Smooth muscle cell of the brain vasculature (primary cell): ENCODE data around the gene TSPO2.
A peak's percentile ranks its signal among the peaks of the same experiment; 100 is the strongest.

Experiments
- DNase-seq: peaks from one replicate; pipeline ENCODE4 v3.0.0-alpha.2; 2012; ENCODE audit warnings: low read depth, low spot score

Gene TSPO2

GRCh38 chr6:41049955-41050354 lies 7.7 kb downstream of the TSPO2 start:
- no peak for DNase-seq

- no peak for DNase-seq
Measured at GRCh38 chr6:41050536-41050935, 8.3 kb downstream of the TSPO2 start.

- DNase-seq = no peak
Measured at GRCh38 chr6:41051873-41052272, 9.6 kb downstream of the TSPO2 start.

- DNase-seq = no peak
Measured at GRCh38 chr6:41053041-41053440, 10.8 kb downstream of the TSPO2 start, which contains the start of gene APOBEC2. Gene APOBEC2 (plus strand): TSS chr6:41053202. CDS start chr6:41053348, 146 bp downstream.

GRCh38 chr6:41054511-41054910 lies 12.2 kb downstream of the TSPO2 start:
- no peak for DNase-seq

GRCh38 chr6:41055149-41055548 lies 12.9 kb downstream of the TSPO2 start:
- no peak for DNase-seq

GRCh38 chr6:41056768-41057490 lies 14.7 kb downstream of the TSPO2 start:
- DNase-seq = no peak

GRCh38 chr6:41058783-41059181 lies 16.5 kb downstream of the TSPO2 start:
- no peak for DNase-seq

GRCh38 chr6:41059556-41059955 lies 17.3 kb downstream of the TSPO2 start:
- no peak for DNase-seq

- DNase-seq = no peak
Measured at GRCh38 chr6:41061196-41061726, 19.0 kb downstream of the TSPO2 start.

- DNase-seq = no peak
Measured at GRCh38 chr6:41062056-41062455, 19.8 kb downstream of the TSPO2 start.

GRCh38 chr6:41063884-41064285 lies 21.6 kb downstream of the TSPO2 start:
- DNase-seq = no peak

GRCh38 chr6:41064841-41065240 lies 22.6 kb downstream of the TSPO2 start:
- DNase-seq = no peak

- DNase-seq = no peak
Measured at GRCh38 chr6:41065550-41066026, 23.3 kb downstream of the TSPO2 start.

GRCh38 chr6:41066867-41067304 lies 24.6 kb downstream of the TSPO2 start:
- DNase-seq = peak; percentile 77

- no peak for DNase-seq
Measured at GRCh38 chr6:41071501-41071922, 29.2 kb downstream of the TSPO2 start.

- DNase-seq = peak; percentile 98
Measured at GRCh38 chr6:41071923-41072835, 29.9 kb downstream of the TSPO2 start, which contains the start of gene OARD1. Gene OARD1 (minus strand): TSS chr6:41072356. CDS start chr6:41071634, 722 bp downstream.

GRCh38 chr6:41072836-41073202 lies 30.6 kb downstream of the TSPO2 start, which contains the start of gene NFYA:
Gene NFYA (plus strand): TSS chr6:41072974. CDS start chr6:41079090, 6,116 bp downstream.
- DNase-seq = no peak

GRCh38 chr6:41073203-41073967 lies 31.1 kb downstream of the TSPO2 start:
- peak; percentile 41 for DNase-seq

- DNase-seq = no peak
Measured at GRCh38 chr6:41073968-41074691, 31.9 kb downstream of the TSPO2 start.
